ENCODE data around the gene MEF2D. TPM values are rescaled to one million over a fixed set of nuclear protein-coding genes. Genes with fewer than 3 reads are reported as not detected.
A peak's percentile ranks its signal among the peaks of the same experiment; 100 is the strongest.

The MEF2D gene
- total RNA-seq, 2 donors from 2014 or later: 76.1 to 101 TPM

GRCh38 chr1:156467385-156467784 is 33.2 kb downstream of the MEF2D start:
- DNase-seq (ENCODE audit: low spot score) (no peak), ATAC-seq (ENCODE audit: insufficient number of reproducible peaks, low FRiP score, low read depth) (no peak)
- peaks cover 32% of the 10 kb centered on the region for H3K36me3 ChIP-seq
- H3K27ac ChIP-seq: peak overlapping the region in 1 of 2 donors; percentile 32
- no peak overlapping the region for H3K4me3 ChIP-seq
- TF ChIP-seq, protein P1, sequence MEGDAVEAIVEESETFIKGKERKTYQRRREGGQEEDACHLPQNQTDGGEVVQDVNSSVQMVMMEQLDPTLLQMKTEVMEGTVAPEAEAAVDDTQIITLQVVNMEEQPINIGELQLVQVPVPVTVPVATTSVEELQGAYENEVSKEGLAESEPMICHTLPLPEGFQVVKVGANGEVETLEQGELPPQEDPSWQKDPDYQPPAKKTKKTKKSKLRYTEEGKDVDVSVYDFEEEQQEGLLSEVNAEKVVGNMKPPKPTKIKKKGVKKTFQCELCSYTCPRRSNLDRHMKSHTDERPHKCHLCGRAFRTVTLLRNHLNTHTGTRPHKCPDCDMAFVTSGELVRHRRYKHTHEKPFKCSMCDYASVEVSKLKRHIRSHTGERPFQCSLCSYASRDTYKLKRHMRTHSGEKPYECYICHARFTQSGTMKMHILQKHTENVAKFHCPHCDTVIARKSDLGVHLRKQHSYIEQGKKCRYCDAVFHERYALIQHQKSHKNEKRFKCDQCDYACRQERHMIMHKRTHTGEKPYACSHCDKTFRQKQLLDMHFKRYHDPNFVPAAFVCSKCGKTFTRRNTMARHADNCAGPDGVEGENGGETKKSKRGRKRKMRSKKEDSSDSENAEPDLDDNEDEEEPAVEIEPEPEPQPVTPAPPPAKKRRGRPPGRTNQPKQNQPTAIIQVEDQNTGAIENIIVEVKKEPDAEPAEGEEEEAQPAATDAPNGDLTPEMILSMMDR (IDR thresholded peaks at IDR 0.05): no peak
- peaks cover 53 to 86% of the 10 kb centered on the region in 2 donors for H3K4me1 ChIP-seq (ENCODE audit: control insufficient read depth in 1 of 2, low read depth in 2 of 2)
- H3K27me3 ChIP-seq (replicated peaks; ENCODE audit: insufficient read depth): no peaks in the 10 kb centered on the region
- no peaks in the 10 kb centered on the region for H3K9me3 ChIP-seq

- no peak for DNase-seq (ENCODE audit: low spot score)
- no peaks in the 10 kb centered on the region for H3K27me3 ChIP-seq (replicated peaks; ENCODE audit: insufficient read depth)
- peaks cover 31% of the 10 kb centered on the region for H3K36me3 ChIP-seq
- peak overlapping the region; percentile 51 to 71 for H3K27ac ChIP-seq
- H3K9me3 ChIP-seq: no peaks in the 10 kb centered on the region
- H3K4me3 ChIP-seq: peak overlapping the region; percentile 15
- no peak for ATAC-seq (ENCODE audit: insufficient number of reproducible peaks, low FRiP score, low read depth)
- TF ChIP-seq, protein P1 (IDR thresholded peaks at IDR 0.05): no peak
- peaks cover 42 to 78% of the 10 kb centered on the region in 2 donors for H3K4me1 ChIP-seq (ENCODE audit: control insufficient read depth in 1 of 2, low read depth in 2 of 2)
Measured at GRCh38 chr1:156465747-156466365, 34.7 kb downstream of the MEF2D start.

- Histone ChIP-seq H3K36me3 (peaks cover 23% of the 10 kb centered on the region), H3K27ac (peak overlapping the region; percentile 51 to 71), H3K27me3 (replicated peaks; ENCODE audit: insufficient read depth) (no peaks in the 10 kb centered on the region), H3K9me3 (no peaks in the 10 kb centered on the region), H3K4me1 (ENCODE audit: control insufficient read depth in 1 of 2, low read depth in 2 of 2) (peaks cover 42 to 70% of the 10 kb centered on the region in 2 donors), H3K4me3 (no peak overlapping the region)
- TF ChIP-seq, protein P1 (IDR thresholded peaks at IDR 0.05): no peak
- ATAC-seq (ENCODE audit: insufficient number of reproducible peaks, low FRiP score, low read depth): no peak
- no peak for DNase-seq (ENCODE audit: low spot score)
Measured at GRCh38 chr1:156464825-156465452, 35.6 kb downstream of the MEF2D start.

DNA sequence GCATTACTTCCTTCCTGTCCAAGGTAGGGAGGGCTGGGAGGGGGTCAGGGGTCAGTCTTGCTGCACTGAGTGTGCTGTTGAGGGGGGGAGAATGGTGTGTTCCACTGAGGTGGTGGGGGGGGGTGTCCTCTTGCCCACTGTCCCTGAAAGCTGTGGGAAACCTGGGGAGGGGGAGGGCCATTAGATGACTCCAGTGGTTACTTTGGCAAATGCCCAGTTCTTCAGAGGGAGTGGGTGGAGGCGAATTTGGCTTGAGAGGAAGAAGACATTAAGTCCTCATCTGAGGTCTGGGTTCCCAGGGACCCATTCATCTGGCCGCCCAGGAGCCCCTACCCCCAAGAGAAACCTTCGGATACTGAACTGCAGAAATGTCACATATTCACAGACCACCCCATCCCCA is 36.2 kb downstream of the MEF2D start:
- Histone ChIP-seq H3K27ac (peak overlapping the region; percentile 51 to 71), H3K4me1 (ENCODE audit: control insufficient read depth in 1 of 2, low read depth in 2 of 2) (peaks cover 42 to 64% of the 10 kb centered on the region in 2 donors), H3K27me3 (replicated peaks; ENCODE audit: insufficient read depth) (no peaks in the 10 kb centered on the region), H3K36me3 (peaks cover 19% of the 10 kb centered on the region), H3K9me3 (no peaks in the 10 kb centered on the region), H3K4me3 (no peak overlapping the region)
- TF ChIP-seq, protein P1 (IDR thresholded peaks at IDR 0.05): no peak
- ATAC-seq (ENCODE audit: insufficient number of reproducible peaks, low FRiP score, low read depth) (no peak), DNase-seq (ENCODE audit: low spot score) (no peak)

GRCh38 chr1:156463874-156464273 is 36.7 kb downstream of the MEF2D start:
- Histone ChIP-seq H3K27ac (peak overlapping the region; percentile 51 to 71), H3K27me3 (replicated peaks; ENCODE audit: insufficient read depth) (no peaks in the 10 kb centered on the region), H3K9me3 (no peaks in the 10 kb centered on the region), H3K4me3 (no peak overlapping the region), H3K4me1 (ENCODE audit: control insufficient read depth in 1 of 2, low read depth in 2 of 2) (peaks cover 38 to 59% of the 10 kb centered on the region in 2 donors), H3K36me3 (peaks cover 15% of the 10 kb centered on the region)
- DNase-seq (ENCODE audit: low spot score) (no peak), ATAC-seq (ENCODE audit: insufficient number of reproducible peaks, low FRiP score, low read depth) (peak; percentile 14)
- TF ChIP-seq, protein P1 (IDR thresholded peaks at IDR 0.05): no peak

Measured in thoracic aorta (tissue), 2 donors.